A375 (cell line): Measurements from ENCODE around the gene ERO1B. TPM values are rescaled to one million over a fixed set of nuclear protein-coding genes. Genes with fewer than 3 reads are reported as not detected.
A peak's percentile ranks its signal among the peaks of the same experiment; 100 is the strongest.

Source experiments
- small RNA-seq: library from RNA; depleted of rRNA; stranded (forward); fragments of <200 nt; gene quantifications from one replicate; pipeline ENCODE3, GENCODE V24; 2014
- total RNA-seq: library from RNA; depleted of rRNA; stranded (reverse); fragments of >200 nt; shearing (Covaris generic); gene quantifications from 2 replicates; pipeline ENCODE4 v1.2.3, GENCODE V29; 2014; rRNA removed

ERO1B gene
- total RNA-seq: 26.0 and 35.0 TPM in 2 replicates

GRCh38 chr1:236281654-236282424 lies at the start of gene ERO1B:
TSS of gene ERO1B (minus strand) at chr1:236281958. CDS start at chr1:236281783, 175 bp downstream.

Small RNAs within 50 kb of the gene (small RNA-seq; reads per million reads assigned to genes)
- 10.1 reads per million, percentile 89 among the genes with 10 or more reads in this experiment for gene RNU2-70P

Other genes starting within 250 kb of the ERO1B start
- gene NID1, start 216.9 kb downstream of the ERO1B start, total RNA-seq: 51.5 and 53.1 TPM in 2 replicates
- 4.8 TPM in 2 replicates for gene GPR137B, start 139.4 kb downstream of the ERO1B start, total RNA-seq
- 0.13 and 1.2 TPM in 2 replicates for gene EDARADD, start 112.3 kb upstream of the ERO1B start, total RNA-seq
- 57.7 and 58.1 TPM in 2 replicates for gene LGALS8, start 242.0 kb upstream of the ERO1B start, total RNA-seq